ENCODE measurements around the gene ZNF576. TPM values are rescaled to one million over a fixed set of nuclear protein-coding genes. Genes with fewer than 3 reads are reported as not detected.
"Not testable (repeated sequence)": the region's sequence is repeated elsewhere in the genome, so short reads cannot be mapped to it uniquely, and the experiment has no call there.

ZNF576 gene
- polyA plus RNA-seq, 1 experiment, result 14.8 TPM

DNA sequence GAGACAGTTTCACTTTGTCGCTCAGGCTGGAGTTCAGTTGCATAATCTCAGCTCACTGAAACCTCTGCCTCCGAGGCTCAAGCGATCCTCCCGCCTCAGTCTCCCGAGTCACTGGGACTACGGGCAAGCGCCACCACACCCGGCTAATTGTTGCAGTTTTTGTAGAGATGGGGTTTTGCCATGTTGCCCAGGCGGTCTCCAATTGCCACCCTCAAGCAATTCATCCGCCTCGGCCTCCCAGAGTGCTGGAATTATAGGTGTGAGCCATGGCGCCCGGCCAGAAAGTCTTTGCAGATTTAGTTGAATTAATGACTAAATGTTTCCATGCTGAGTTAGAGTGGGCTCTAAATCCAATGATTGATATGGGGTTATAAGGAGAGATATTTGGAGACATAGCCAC lies 47.8 kb downstream of the ZNF576 start:
- TF ChIP-seq CTCF (IDR thresholded peaks at IDR 0.05; ENCODE audit: insufficient read depth, low read depth, low read length), result no peak
- POLR2A ChIA-PET, result no interaction called here
- peaks cover 5% of the 10 kb centered on the region for H3K27me3 ChIP-seq (ENCODE audit: control insufficient read depth, insufficient read depth, low read length)
- H3K36me3 ChIP-seq (ENCODE audit: control insufficient read depth, insufficient read depth, low read length), result peaks cover 10% of the 10 kb centered on the region
- H3K4me3 ChIP-seq (ENCODE audit: low read depth, low read length), result no peak overlapping the region
- DNase-seq (ENCODE audit: low read depth), result no peak
- CTCF ChIA-PET, result no interaction called here

DNA sequence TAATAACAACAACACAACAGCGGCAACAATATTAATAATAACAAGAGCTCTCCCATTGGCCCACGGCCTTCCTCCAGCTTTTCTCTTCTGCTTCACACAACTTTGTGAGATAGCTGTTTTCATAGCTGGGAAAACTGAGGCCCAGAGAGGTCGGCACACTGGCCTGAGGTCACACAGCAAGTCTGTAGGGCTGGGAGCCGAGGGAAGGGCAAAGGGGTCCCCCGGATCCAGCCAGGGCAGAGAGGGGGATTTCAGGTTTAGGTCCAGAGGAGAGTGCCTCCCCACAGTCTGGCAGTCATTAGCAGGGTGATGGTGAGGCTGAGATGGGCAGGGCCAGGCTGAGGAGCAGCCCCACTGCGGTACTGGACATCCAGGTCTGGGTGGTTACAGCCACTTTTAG lies 52.2 kb downstream of the ZNF576 start:
- no peak for DNase-seq (ENCODE audit: low read depth)
- peaks cover 17% of the 10 kb centered on the region for H3K36me3 ChIP-seq (ENCODE audit: control insufficient read depth, insufficient read depth, low read length)
- no peaks in the 10 kb centered on the region for H3K27me3 ChIP-seq (ENCODE audit: control insufficient read depth, insufficient read depth, low read length)
- POLR2A ChIA-PET, result interaction anchor here (0.5 kb wide), 1 partner anchor 115 kb away, joined by 5 read pairs; no protein-coding TSS in a partner anchor
- no peak for TF ChIP-seq CTCF (IDR thresholded peaks at IDR 0.05; ENCODE audit: insufficient read depth, low read depth, low read length)
- CTCF ChIA-PET, result no interaction called here
- H3K4me3 ChIP-seq (ENCODE audit: low read depth, low read length), result no peak overlapping the region

DNA sequence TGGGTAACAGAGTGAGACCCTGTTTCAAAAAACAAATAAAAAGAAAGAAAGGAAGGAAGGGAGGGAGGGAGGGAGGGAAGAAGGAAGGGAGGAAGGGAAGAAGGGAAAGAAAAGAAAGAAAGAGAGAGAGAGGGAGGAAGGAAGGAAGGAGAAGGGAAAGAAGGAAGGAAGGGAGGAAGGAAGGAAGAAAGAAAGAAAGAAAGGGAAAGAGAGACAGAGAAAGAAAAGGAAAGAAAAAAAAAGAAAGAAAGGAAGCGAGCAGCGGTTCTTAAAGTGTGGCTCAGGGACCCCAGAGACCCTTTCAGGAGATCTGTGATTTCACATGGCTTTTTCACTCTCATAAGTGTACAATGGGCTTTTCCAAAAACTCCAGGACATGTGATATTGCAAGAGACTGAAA lies 53.1 kb downstream of the ZNF576 start:
- TF ChIP-seq CTCF (IDR thresholded peaks at IDR 0.05; ENCODE audit: insufficient read depth, low read depth, low read length), result no peak
- Histone ChIP-seq H3K4me3 (ENCODE audit: low read depth, low read length) (no peak overlapping the region), H3K36me3 (ENCODE audit: control insufficient read depth, insufficient read depth, low read length) (peaks cover 18% of the 10 kb centered on the region), H3K27me3 (ENCODE audit: control insufficient read depth, insufficient read depth, low read length) (no peaks in the 10 kb centered on the region)
- no peak for DNase-seq (ENCODE audit: low read depth)
- CTCF ChIA-PET, result no interaction called here
- POLR2A ChIA-PET, result no interaction called here

DNA sequence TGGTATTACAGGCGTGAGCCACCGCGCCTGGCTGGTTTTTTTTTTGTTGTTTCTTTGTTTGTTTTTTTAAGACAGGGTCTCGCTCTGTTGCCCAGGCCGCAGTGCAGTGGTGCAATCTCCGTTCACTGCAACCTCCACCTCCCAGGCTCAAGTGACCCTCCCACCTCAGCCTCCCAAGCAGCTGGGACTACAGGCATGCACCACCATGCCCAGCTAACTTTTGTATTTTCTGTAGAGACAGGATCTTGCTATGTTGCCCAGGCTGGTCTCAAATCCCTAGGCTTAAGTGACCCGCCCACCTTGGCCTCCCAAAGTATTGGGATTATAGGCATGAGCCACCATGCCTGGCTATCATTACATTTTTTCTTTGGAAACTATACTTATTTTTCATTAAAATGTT lies 53.9 kb downstream of the ZNF576 start:
- CTCF ChIA-PET, result interaction anchor here (0.6 kb wide), 1 partner anchor 64 kb away, joined by 3 read pairs; no protein-coding TSS in a partner anchor
- H3K27me3 ChIP-seq (ENCODE audit: control insufficient read depth, insufficient read depth, low read length); H3K4me3 ChIP-seq (ENCODE audit: low read depth, low read length); POLR2A ChIA-PET; DNase-seq (ENCODE audit: low read depth): not testable (repeated sequence)
- H3K36me3 ChIP-seq (ENCODE audit: control insufficient read depth, insufficient read depth, low read length), result peaks cover 24% of the 10 kb centered on the region

Other genes with a start within 250 kb of the ZNF576 start
- 1.1 and 1.7 TPM in 2 replicates for gene CD177, start 242.9 kb upstream of the ZNF576 start, polyA plus RNA-seq (2011; rRNA removed)
- gene TEX101, start 181.7 kb upstream of the ZNF576 start, polyA plus RNA-seq (2011; rRNA removed), result not detected in 2 replicates
- gene LYPD3, start 131.0 kb upstream of the ZNF576 start, polyA plus RNA-seq (2011; rRNA removed), result 0.32 and 0.70 TPM in 2 replicates
- gene PHLDB3, start 91.8 kb upstream of the ZNF576 start, polyA plus RNA-seq (2011; rRNA removed), result 4.0 and 5.3 TPM in 2 replicates
- gene ETHE1, start 69.4 kb upstream of the ZNF576 start, polyA plus RNA-seq (2011; rRNA removed), result 188 and 261 TPM in 2 replicates
- gene ZNF575, start 63.4 kb upstream of the ZNF576 start, polyA plus RNA-seq (2011; rRNA removed), result 0.09 and 0.33 TPM in 2 replicates
- 22.8 and 30.8 TPM in 2 replicates for gene XRCC1, start 21.1 kb upstream of the ZNF576 start, polyA plus RNA-seq (2011; rRNA removed)
- gene PINLYP, start 20.8 kb upstream of the ZNF576 start, polyA plus RNA-seq (2011; rRNA removed), result 2.0 and 2.2 TPM in 2 replicates
- gene IRGQ, start 461 bp upstream of the ZNF576 start, polyA plus RNA-seq (2011; rRNA removed), result 5.4 and 7.0 TPM in 2 replicates
- 0.04 and 0.06 TPM in 2 replicates for gene SRRM5, start 15.5 kb downstream of the ZNF576 start, polyA plus RNA-seq (2011; rRNA removed)
- 24.4 and 34.0 TPM in 2 replicates for gene ZNF428, start 23.0 kb downstream of the ZNF576 start, polyA plus RNA-seq (2011; rRNA removed)
- 1.4 and 1.7 TPM in 2 replicates for gene CADM4, start 43.3 kb downstream of the ZNF576 start, polyA plus RNA-seq (2011; rRNA removed)
- 98.5 and 137 TPM in 2 replicates for gene PLAUR, start 73.6 kb downstream of the ZNF576 start, polyA plus RNA-seq (2011; rRNA removed)
- gene IRGC, start 119.5 kb downstream of the ZNF576 start, polyA plus RNA-seq (2011; rRNA removed), result not detected in 2 replicates
- 10.1 and 14.8 TPM in 2 replicates for gene SMG9, start 158.4 kb downstream of the ZNF576 start, polyA plus RNA-seq (2011; rRNA removed)
- 0.28 and 0.38 TPM in 2 replicates for gene KCNN4, start 184.4 kb downstream of the ZNF576 start, polyA plus RNA-seq (2011; rRNA removed)
- 0.40 and 0.50 TPM in 2 replicates for gene LYPD5, start 205.9 kb downstream of the ZNF576 start, polyA plus RNA-seq (2011; rRNA removed)
- 3.0 and 4.3 TPM in 2 replicates for gene ZNF283, start 230.7 kb downstream of the ZNF576 start, polyA plus RNA-seq (2011; rRNA removed)

Data from BJ (cell line).